Heart left ventricle (tissue), 16 donors: Measurements from ENCODE around the gene WNT10A. TPM values are rescaled to one million over a fixed set of nuclear protein-coding genes. Genes with fewer than 3 reads are reported as not detected.
"Not testable (repeated sequence)": the region's sequence is repeated elsewhere in the genome, so short reads cannot be mapped to it uniquely, and the experiment has no call there.

Experiments used
- ATAC-seq, 4 donors: fragments of 200-7000 bp; cut with Tn5 transposase; one replicate each; pipeline ENCODE4 v1.9.1; 2020 to 2022; ENCODE audit warnings: moderate library complexity in 4 of 4, mild to moderate bottlenecking in 3 of 4, moderate number of reproducible peaks in 1 of 4
- DNase-seq, 5 donors: peaks; one replicate each; pipeline ENCODE4 v3.0.0-alpha.2; 2020
- H3K27ac ChIP-seq, 12 donors: fragments of 200-600 bp; sonication (generic) in 4 of 12; one replicate each; pipeline versions ENCODE4 v1.5.0 to v1.8.0; 2016 to 2022; ENCODE audit warnings: mild to moderate bottlenecking in 2 of 12
- H3K27me3 ChIP-seq, 9 donors: fragments of 200-600 bp; sonication (generic) in 2 of 9; one replicate each; pipeline versions ENCODE4 v1.5.1 to v1.8.0; 2016 to 2022; ENCODE audit warnings: mild to moderate bottlenecking in 3 of 9
- H3K36me3 ChIP-seq, 9 donors: fragments of 200-600 bp; sonication (generic) in 2 of 9; one replicate each; pipeline versions ENCODE4 v1.5.0 to v1.8.0; 2018 to 2022; ENCODE audit warnings: mild to moderate bottlenecking in 2 of 9
- H3K4me1 ChIP-seq, 12 donors: fragments of 200-600 bp; sonication (generic) in 4 of 12; one replicate each; pipeline versions ENCODE4 v1.5.0 to v1.8.0; 2016 to 2022; ENCODE audit warnings: mild to moderate bottlenecking in 3 of 12
- H3K4me3 ChIP-seq, 12 donors: fragments of 200-600 bp; sonication (generic) in 4 of 12; one replicate each; pipeline versions ENCODE4 v1.5.0 to v1.8.0; 2017 to 2022; ENCODE audit warnings: mild to moderate bottlenecking in 9 of 12, moderate library complexity in 4 of 12
- H3K9me3 ChIP-seq, 12 donors: fragments of 200-600 bp; sonication (generic) in 4 of 12; one replicate each; pipeline versions ENCODE4 v1.5.0 to v1.8.0; 2016 to 2022; ENCODE audit warnings: mild to moderate bottlenecking in 1 of 12
- POLR2A ChIP-seq, 2 donors: fragments of 450-650 bp; IDR thresholded peaks; one replicate each; pipeline ENCODE4 v1.6.1; 2017; ENCODE audit warnings: antibody characterized with exemption in 2 of 2, mild to moderate bottlenecking in 2 of 2, moderate library complexity in 2 of 2
- WGBS, 4 donors: extraction: QIAGEN DNeasy Blood & Tissue Kit in 2 of 4; methylation state at CpG; one replicate each; pipeline versions ENCODE4 v1.1.5 to v1.1.7; 2013 to 2018; 5-methylcytosine and 5-hydroxymethylcytosine counted together
- intact Hi-C, 10 donors: fragments of 100-400 bp; cut with DNase I; formaldehyde crosslinking; loops; one replicate each; pipeline versions ENCODE4 v1.11.1 to v1.14.2; 2022
- polyA plus RNA-seq, 2 donors: library from polyadenylated mRNA; stranded (reverse); fragments of 200-250 nt; gene quantifications; one replicate each; pipeline ENCODE4 v1.2.3, GENCODE V29; 2013
- total RNA-seq, 9 donors: library from RNA; depleted of rRNA in 2 of 9; stranded (reverse); fragments of >200 nt in 2 of 9; fragmentation: NEBNext Ultra II Directional in 3 of 9; extraction: Animal tissue kit (Norgen Biotek cat#: 25700) in 3 of 9; gene quantifications; one replicate each; pipeline versions ENCODE4 v1.1.0 to v1.2.4, GENCODE V29; 2016 to 2023
- TF ChIP-seq, protein P1 (sequence below), 12 donors: fragments of 200-600 bp; sonication (generic) in 4 of 12; IDR thresholded peaks; one replicate each; pipeline versions ENCODE4 v1.5.0 to v1.8.0; 2018 to 2022; ENCODE audit warnings: antibody characterized with exemption in 12 of 12, mild to moderate bottlenecking in 5 of 12
- donor health status: ischemic (EF 13 %, LVEDD 7.1; RV severe dilation, severe dysfunction).
- donor health status: healthy with polysubstance abuse.
- donor health status: DM: no; HTN: yes; CAD: no.
- donor health status: DM: no; HTN: no; CAD: no.
- donor health status: ischemic (EF 25% LVEDD 6.9; RV normal size, moderate dysfunction).
- donor health status: ischemic (EF 25% LVEDD 5.7; RV mildly dilated, moderate dysfunction).
- donor health status: healthy.
- donor health status: DM: yes; HTN: yes; CAD: no.
- donor health status: ischemic (EF 35%, LVEDD 5.7; RV mildly dilated, moderate dysfunction).
- donor health status: nonischemic (EF 11% LVEDD 7.7; RV severe dilation, severe dysfunction).
- donor health status: DM: yes; HTN: yes; CAD: no.
- donor health status: PGD.
- donor health status: ischemic (EF 29% LVEDD 5.4; RV normal size, mild dysfunction).
- donor health status: nonischemic (EF 23%, LVEDD 6.1; RV moderate dilation, normal function).

Gene WNT10A
- total and polyA plus RNA-seq, 11 donors = 0.08 to 1.3 (median 0.16) TPM; not detected in 8

DNA sequence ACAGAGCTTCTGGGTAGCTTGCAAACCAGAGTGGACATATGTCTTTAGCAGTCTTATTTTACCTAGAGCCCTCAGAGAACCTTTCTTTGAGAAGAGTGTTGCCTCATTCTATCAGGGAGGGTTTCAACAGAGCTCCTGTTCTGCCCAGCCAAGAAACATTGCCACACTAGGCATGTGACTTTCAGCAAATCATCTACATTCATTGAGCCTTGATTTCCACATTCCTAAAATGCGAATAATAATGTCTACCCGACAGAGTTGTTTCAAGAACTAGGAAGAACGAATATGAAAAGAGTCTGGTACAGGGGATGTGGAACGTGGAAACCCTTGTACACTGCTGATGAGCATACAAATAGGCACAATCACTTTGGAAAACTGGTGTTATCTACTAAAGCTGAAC lies 41.2 kb upstream of the WNT10A start:
- H3K4me3 ChIP-seq = no peak overlapping the region
- DNase-seq = no peak
- H3K9me3 ChIP-seq = peaks cover 0 to 19% (median 6%) of the 10 kb centered on the region in 12 donors
- intact Hi-C loops = no loop called here
- TF ChIP-seq POLR2A (IDR thresholded peaks at IDR 0.05) = no peak
- TF ChIP-seq, protein P1, sequence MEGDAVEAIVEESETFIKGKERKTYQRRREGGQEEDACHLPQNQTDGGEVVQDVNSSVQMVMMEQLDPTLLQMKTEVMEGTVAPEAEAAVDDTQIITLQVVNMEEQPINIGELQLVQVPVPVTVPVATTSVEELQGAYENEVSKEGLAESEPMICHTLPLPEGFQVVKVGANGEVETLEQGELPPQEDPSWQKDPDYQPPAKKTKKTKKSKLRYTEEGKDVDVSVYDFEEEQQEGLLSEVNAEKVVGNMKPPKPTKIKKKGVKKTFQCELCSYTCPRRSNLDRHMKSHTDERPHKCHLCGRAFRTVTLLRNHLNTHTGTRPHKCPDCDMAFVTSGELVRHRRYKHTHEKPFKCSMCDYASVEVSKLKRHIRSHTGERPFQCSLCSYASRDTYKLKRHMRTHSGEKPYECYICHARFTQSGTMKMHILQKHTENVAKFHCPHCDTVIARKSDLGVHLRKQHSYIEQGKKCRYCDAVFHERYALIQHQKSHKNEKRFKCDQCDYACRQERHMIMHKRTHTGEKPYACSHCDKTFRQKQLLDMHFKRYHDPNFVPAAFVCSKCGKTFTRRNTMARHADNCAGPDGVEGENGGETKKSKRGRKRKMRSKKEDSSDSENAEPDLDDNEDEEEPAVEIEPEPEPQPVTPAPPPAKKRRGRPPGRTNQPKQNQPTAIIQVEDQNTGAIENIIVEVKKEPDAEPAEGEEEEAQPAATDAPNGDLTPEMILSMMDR (IDR thresholded peaks at IDR 0.05) = no peak
- no peaks in the 10 kb centered on the region for H3K36me3 ChIP-seq
- WGBS, 4 donors = 67 to 75% (median 70%) methylated on average over 4 of the region's 4 CpGs
- peak overlapping the region in 1 of 12 donors; percentile 28 for H3K27ac ChIP-seq
- H3K27me3 ChIP-seq = peaks cover 0 to 37% (median 0%) of the 10 kb centered on the region in 9 donors
- peak in 1 of 4 donors; percentile 61 for ATAC-seq
- peaks cover 0 to 16% (median 0%) of the 10 kb centered on the region in 12 donors for H3K4me1 ChIP-seq

DNA sequence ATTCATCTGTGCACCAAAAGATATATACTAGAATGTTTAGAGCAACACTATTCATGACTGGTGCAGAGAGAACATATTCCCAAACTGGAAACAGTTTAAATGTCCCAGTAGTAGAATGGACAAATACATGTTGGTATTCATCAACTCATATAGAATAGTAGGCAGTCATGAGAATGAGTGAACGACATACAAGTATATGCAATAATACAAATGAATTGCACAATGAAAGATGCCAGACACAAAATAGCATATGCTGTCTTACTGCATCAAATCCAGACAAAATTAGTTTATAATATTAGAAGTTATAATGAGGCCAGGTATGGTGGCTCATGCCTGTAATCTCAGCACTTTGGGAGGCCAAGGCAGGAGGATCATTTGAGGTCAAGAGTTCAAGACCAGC lies 40.8 kb upstream of the WNT10A start:
- Histone ChIP-seq H3K27ac (peak overlapping the region in 1 of 12 donors; percentile 28), H3K9me3 (peaks cover 0 to 20% (median 6%) of the 10 kb centered on the region in 12 donors), H3K27me3 (peaks cover 0 to 33% (median 0%) of the 10 kb centered on the region in 9 donors), H3K36me3 (no peaks in the 10 kb centered on the region), H3K4me3 (no peak overlapping the region), H3K4me1 (peaks cover 0 to 16% (median 0%) of the 10 kb centered on the region in 12 donors)
- 83 to 91% (median 86%) methylated on average over 1 of the region's 1 CpG for WGBS, 4 donors
- ATAC-seq (no peak), DNase-seq (no peak)
- TF ChIP-seq, protein P1 (IDR thresholded peaks at IDR 0.05) = no peak
- no peak for TF ChIP-seq POLR2A (IDR thresholded peaks at IDR 0.05)
- intact Hi-C loops = loop anchor here in 1 of 10 donors (5.0 kb wide), 1 partner anchor 133 kb away; no protein-coding TSS in a partner anchor

DNA sequence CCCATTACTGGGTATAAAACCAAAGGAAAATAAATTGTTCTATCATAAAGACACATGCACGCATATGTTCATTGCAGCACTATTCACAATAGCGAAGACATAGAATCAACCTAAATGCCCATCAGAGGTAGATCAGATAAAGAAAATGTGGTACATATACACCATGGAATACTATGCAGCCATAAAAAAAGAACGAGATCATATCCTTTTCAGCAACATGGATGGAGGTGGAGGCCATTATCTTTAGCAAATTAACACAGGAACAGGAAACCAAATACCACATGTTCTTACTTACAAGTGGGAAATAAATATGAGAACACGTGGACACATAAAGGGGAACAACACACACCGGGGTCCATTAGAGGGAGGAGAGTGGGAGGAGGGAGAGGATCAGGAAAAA lies 36.3 kb upstream of the WNT10A start:
- not testable (repeated sequence) for ATAC-seq, H3K27ac ChIP-seq, H3K9me3 ChIP-seq, H3K4me3 ChIP-seq, DNase-seq, H3K36me3 ChIP-seq
- intact Hi-C loops = loop anchor here in 1 of 10 donors (5.0 kb wide), 1 partner anchor 137 kb away; no protein-coding TSS in a partner anchor
- peaks cover 0 to 12% (median 0%) of the 10 kb centered on the region in 12 donors for H3K4me1 ChIP-seq
- WGBS, 4 donors = 76 to 90% (median 79%) methylated on average over 5 of the region's 5 CpGs
- H3K27me3 ChIP-seq = peaks cover 0 to 28% (median 8%) of the 10 kb centered on the region in 9 donors

DNA sequence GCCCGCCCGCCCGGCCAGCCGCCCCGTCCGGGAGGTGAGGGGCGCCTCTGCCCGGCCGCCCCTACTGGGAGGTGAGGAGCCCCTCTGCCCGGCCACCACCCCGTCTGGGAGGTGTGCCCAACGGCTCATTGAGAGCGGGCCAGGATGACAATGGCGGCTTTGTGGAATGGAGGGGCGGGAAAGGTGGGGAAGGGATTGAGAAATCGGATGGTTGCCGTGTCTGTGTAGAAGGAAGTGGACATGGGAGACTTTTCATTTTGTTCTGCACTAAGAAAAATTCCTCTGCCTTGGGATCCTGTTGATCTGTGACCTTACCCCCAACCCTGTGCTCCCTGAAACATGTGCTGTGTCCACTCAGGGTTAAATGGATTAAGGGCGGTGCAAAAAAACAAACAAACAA lies 33.7 kb upstream of the WNT10A start:
- not testable (repeated sequence) for H3K27ac ChIP-seq, H3K4me3 ChIP-seq, H3K36me3 ChIP-seq, H3K9me3 ChIP-seq, ATAC-seq, H3K4me1 ChIP-seq, DNase-seq
- H3K27me3 ChIP-seq = peaks cover 0 to 45% (median 14%) of the 10 kb centered on the region in 9 donors
- 82 to 87% (median 85%) methylated on average over 8 to 18 of the region's 18 CpGs for WGBS, 4 donors
- intact Hi-C loops = loop anchor here in 9 of 10 donors (1.0 to 5.0 kb wide), 4 partner anchors 135 to 137 kb away; partner anchors contain the start of gene TTLL4 (in 7 of the 9)

DNA sequence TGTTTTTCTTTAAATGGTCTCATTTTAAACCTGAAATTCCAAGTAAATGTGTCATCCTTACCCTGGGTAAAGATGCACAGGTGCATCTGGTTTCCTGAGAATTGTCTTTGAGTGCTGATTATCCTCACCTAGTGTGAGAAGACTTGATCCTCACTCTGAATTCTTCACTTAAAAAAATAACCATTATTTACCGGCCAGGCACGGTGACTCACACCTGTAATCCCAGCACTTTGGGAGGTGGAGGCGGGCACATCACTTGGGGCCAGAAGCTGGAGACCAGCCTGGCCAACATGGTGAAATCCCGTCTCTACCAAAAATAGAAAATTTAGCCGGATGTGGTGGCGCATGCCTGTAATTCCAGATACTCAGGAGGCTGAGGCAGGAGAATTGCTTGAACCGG lies 30.9 kb upstream of the WNT10A start:
- intact Hi-C loops = loop anchor here in 6 of 10 donors (5.0 to 10.0 kb wide), 4 partner anchors 48 to 305 kb away; partner anchors contain the start of gene TTLL4 (in 5 of the 6)
- DNase-seq (no peak), ATAC-seq (no peak)
- no peak overlapping the region for H3K27ac ChIP-seq
- TF ChIP-seq, protein P1 (IDR thresholded peaks at IDR 0.05) = no peak
- no peak for TF ChIP-seq POLR2A (IDR thresholded peaks at IDR 0.05)
- no peak overlapping the region for H3K4me3 ChIP-seq
- WGBS, 4 donors = 63 to 75% (median 67%) methylated on average over 7 of the region's 7 CpGs
- no peaks in the 10 kb centered on the region for H3K36me3 ChIP-seq
- peaks cover 0 to 69% (median 31%) of the 10 kb centered on the region in 9 donors for H3K27me3 ChIP-seq
- peaks cover 0 to 4% (median 0%) of the 10 kb centered on the region in 12 donors for H3K4me1 ChIP-seq
- no peaks in the 10 kb centered on the region for H3K9me3 ChIP-seq
